ENCODE results near the gene CEMIP.

The CEMIP gene

DNA sequence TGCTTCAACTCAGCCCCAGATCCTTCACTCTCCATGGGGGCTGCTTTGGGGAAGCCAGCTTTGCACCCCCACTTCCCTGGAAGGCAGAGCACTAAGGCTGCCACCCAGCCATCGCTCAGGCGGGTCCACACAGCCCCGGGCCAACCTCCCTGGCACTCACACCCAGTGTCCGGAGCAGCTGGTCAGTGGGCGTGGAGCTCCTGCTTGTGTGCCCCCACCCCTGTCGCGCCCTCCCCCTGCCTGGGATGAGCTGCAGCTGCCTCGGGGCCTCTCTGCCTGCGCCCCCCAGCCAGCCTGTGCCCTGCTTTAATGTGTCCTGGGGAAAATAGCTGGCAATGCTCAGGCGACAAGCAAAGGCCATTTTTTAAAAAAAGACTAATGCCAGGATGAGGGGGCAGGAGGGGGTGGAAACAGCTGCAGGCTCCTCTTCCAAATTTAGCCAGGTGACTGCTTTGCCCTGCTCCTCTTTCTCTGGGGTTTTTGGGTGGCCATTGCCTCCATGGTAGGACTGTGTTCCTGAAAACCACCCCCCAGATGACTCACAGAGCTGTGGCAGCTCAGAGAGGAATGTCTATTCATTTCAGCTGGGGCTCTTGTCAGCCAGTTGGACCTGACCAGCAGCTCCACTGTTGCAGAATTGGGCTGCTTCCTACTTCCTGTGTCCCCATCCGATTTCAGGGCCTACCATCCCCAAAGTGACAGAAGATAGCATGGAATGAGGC lies 65.0 kb downstream of the CEMIP start:
- in situ Hi-C loops (cut with HindIII; ENCODE audit: low sequenced_read_pairs), result no loop called here

DNA sequence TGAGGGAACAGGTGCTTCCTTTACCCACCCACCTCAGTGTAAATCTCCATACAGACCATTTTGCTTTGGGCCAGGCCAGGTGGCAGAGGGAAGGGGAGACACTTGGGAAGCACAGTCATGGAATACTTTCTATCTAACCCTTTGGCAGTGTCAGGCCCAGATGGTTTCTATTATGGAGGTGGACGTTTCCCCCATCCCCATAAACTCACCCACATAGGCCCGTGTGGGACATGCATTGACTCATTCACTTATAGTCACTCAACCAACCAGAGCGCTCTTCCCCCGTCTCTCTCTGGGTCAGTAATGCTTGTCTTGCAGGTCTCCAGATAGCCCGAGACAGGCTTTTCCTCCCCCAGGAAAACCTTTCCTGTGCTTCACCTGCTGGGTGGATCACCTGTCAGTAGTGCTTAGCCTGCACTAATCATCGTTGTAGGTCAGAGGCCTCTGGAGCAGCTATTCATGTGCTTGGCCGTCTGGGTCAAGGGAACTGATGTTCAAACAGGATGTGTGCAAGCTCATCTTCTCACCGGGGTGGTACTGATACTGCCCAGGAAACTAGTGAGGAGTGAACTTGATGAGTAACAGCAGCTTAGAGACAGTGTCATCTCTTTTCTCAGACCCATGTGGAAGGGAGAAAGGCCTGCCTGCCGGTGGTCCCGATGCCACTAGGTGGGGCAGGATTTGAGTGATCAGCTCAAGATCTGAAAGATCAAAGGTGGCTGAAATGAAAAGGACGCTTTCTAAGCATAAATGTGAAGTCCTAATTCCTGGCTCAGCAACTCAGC lies 67.1 kb downstream of the CEMIP start:
- in situ Hi-C loops (cut with HindIII; ENCODE audit: low sequenced_read_pairs), result loop anchor here (5.0 kb wide), 1 partner anchor 54 kb away; no protein-coding TSS in a partner anchor

DNA sequence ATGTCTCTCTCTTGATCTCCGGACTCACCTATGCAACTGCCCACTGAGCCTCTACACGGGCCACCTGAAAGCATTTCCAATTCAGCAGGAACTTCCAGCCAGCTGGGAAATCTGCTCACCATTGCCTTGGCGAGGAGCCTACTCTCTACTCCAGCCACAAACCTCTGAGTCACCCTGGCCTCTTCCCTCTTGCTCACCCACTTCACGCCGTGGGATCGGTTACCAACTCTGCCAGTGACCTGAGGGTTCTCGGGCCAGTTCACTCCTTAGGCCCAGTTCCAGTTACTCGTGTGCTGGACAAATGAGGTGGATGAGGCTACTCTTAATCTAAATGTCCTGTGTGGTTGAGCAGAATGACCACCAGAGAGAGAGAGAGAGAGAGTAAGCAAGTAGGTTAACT lies 70.1 kb downstream of the CEMIP start:
- in situ Hi-C loops (cut with HindIII; ENCODE audit: low sequenced_read_pairs), result loop anchor here (5.0 kb wide), 1 partner anchor 57 kb away; no protein-coding TSS in a partner anchor

DNA sequence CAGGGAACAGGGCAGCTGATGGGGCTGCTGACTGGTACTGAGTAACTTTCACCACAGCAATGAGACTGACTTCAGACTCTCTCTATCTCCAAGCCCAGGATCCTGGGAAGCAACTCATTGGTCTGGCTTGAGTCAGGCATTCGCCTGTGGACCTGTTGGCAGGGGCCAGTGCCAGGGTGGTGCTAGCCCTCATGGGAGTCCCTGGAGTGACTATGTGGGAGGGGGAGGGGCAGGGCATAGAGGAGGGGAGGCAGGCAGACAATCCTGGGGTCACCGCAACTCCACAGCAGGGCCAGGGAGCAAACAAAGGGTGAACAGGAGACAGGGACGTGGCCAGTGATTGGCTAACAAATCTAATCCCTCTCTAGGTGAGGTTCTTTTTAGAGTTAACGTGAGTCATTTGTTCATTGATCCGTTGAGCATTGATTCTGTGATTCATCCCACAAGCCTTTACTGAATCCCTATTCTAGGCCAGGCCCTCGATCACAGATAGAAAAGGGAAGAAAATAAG lies 71.8 kb downstream of the CEMIP start:
- in situ Hi-C loops (cut with HindIII; ENCODE audit: low sequenced_read_pairs), result loop anchor here (10.0 kb wide), 1 partner anchor 114 kb away; no protein-coding TSS in a partner anchor

DNA sequence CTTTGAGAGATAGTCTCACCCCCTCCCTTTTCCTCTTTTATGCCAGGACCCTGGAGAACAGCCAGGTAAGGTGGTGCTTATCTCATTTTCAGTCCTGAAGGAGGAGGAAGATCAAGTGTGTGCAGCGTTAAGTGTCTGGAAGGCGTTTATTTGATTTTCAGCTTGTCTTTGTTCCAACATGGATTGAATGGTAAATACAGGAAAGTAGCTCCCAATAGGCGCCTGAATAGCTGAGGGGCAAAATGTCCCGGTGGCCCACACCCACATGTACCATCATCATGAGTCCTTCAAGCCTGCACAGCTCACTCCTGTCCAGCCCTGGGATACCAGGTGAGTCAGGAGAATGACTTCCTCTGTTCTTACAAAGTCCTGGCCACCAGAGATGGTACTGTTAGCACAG lies 73.5 kb downstream of the CEMIP start:
- in situ Hi-C loops (cut with HindIII; ENCODE audit: low sequenced_read_pairs), result loop anchor here (10.0 kb wide), 1 partner anchor 112 kb away; no protein-coding TSS in a partner anchor

DNA sequence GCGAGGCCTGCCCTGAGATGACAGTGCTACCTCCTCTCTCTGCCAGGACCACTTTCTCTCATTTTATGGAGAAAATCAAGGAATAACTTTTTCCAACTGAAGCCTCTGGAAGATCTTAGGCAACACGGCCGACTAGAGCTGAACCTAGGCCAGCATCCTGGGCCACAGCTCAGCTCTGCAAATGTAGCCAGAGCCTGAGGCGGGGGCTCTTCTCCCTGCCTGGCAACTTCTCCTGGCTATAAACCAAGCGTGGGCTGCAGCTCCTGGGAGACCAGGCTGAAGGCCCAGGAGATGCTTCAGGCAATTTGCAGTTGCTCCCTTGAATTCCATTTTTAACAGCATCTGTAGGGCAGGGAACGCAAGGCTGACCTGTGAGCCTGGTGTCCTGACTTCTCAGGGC lies 74.9 kb downstream of the CEMIP start:
- in situ Hi-C loops (cut with HindIII; ENCODE audit: low sequenced_read_pairs), result loop anchor here (10.0 kb wide), 1 partner anchor 111 kb away; no protein-coding TSS in a partner anchor

DNA sequence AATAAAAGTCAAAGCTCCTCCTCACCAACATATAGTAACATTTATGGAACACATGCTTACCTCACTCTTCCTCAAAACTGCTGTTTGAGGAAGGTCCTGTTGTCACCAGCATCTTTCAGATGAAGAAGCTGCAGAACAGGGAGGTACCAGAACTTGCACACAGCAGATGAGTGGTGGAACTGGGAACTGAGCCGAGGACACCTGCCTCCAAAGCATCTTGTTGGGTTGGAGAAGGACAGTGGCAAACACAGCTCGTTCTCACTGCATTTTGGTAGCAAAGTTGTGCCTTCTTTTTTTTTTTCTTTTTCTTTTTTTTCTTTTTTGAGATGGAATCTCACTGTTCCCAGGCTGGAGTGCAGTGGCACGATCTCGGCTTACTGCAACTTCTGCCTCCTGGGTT lies 76.0 kb downstream of the CEMIP start:
- in situ Hi-C loops (cut with HindIII; ENCODE audit: low sequenced_read_pairs), result loop anchor here (10.0 kb wide), 1 partner anchor 110 kb away; no protein-coding TSS in a partner anchor

DNA sequence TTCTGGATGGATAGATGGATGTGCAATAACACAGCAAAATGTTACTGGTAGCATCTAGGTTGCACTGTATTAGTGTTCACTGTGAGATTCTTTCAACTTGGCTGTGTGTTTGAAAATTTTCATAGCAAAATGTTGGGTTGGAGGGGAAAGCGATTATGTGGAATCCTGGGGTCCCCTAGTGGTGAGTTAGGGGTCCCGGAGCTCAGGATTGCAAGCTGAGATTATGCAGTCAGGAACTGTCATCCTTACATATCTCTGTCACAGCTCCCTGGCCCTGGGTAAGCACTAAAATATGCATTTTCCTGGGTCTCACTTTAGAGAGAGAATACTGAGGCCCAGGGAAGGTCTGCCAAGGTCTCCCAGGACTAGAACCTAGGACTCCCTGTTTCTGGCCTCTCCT lies 77.2 kb downstream of the CEMIP start:
- in situ Hi-C loops (cut with HindIII; ENCODE audit: low sequenced_read_pairs), result loop anchor here (10.0 kb wide), 1 partner anchor 108 kb away; no protein-coding TSS in a partner anchor

DNA sequence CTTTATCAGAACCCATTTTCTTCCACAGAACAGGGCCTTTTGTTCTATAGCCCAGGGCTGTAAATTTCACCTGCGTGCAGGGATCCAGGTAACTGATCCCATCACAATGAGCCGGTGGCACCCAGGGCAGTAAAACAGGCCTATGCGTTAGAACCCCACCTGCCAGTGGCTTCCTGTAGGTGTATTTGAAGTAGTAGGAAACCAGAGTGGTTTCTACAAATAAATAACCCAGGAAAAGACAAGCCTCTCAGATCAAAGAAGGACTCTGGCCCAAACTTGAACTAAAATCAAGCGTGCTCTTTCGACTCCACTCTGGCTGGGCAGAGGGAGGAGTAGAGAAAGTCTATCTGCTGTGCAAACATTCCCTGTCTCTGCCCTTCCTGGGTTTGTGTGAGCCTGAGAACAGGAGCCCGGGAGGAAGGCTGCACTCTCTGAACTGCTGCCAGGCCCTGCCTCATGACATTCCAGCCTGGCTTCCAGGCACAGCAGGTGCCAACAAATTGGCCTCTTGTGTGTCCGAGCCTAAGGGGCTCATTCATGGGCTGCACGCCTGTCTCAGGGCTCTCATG lies 77.7 kb downstream of the CEMIP start:
- in situ Hi-C loops (cut with HindIII; ENCODE audit: low sequenced_read_pairs), result loop anchor here (10.0 kb wide), 1 partner anchor 108 kb away; no protein-coding TSS in a partner anchor

DNA sequence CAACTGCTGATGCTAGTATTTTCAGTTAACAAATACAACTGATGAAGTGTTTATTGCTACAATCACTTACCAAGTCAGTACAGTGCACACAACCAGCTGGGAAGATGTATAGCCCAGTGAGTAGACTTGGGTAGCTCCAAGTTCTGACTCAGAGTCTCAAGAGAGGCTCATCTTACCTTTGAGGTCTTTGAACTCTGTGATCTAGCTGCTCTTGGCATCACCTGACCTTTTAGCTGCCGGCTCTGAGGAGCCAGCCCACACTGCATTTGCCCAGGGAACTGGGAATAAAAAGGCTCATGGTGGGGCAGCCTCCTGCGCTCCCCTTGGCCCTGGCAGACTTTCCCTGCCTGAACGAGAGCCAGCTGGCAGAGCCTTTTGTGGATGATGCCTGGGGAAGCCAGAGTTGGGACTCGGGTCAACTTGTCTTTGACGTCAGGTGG lies 82.6 kb downstream of the CEMIP start:
- in situ Hi-C loops (cut with HindIII; ENCODE audit: low sequenced_read_pairs), result no loop called here

DNA sequence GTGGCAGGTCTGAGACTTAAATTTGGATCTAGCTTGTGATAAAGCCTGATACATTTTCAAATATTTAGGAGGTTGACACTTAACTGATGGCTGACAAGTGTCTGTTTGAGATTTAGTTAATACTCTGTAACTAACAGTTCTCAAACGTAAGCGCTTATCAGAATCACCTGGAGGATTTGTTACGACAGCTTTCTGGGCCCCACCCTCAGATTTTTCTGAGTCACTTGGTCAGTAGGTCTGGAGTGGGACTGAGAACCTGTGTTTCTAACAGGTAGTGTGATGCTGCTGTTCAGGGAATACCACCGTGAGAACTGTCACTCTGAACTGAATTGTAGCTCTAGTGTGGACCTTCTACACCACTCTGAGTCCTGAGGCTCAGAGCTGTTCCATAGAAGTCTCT lies 85.5 kb downstream of the CEMIP start:
- in situ Hi-C loops (cut with HindIII; ENCODE audit: low sequenced_read_pairs), result no loop called here

DNA sequence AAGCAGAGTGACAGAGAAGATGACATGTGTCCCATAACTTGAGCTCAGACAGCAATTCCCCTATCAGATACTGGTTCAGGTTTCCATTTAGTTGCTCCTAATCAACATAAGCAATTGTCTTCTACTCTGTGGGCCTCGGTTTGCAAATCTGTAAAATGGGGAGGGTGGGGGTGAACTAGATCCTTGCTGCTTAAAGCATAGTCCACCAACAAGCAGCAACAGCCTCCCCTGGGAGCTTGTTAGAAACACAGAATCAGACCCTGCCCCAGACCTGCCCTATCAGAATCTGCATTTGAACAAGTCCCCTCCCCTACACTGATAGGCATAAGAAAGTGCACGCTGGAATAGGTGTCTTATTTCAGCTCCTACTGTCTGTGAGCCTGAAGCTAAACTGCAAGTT lies 87.8 kb downstream of the CEMIP start:
- in situ Hi-C loops (cut with HindIII; ENCODE audit: low sequenced_read_pairs), result no loop called here

DNA sequence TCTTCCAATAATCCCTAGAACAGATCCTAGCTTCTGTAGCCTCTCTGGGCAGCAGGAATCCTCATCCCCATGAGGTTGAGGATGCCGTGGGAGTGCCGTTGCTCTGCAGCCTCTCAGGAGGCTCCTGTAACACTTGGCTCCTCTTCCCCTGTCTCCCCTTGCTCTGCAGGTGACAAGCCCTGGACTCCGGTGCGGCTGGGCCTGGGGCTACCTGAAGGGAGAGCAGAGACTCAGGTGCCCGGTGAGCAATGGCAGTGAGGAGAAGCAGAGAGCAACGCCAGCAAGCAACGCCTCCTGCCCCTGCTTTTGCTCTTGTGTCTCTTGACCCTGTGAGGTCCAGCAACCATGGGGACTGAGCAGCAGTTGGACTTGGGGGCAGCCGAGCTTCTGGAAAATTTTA lies 91.2 kb downstream of the CEMIP start:
- in situ Hi-C loops (cut with HindIII; ENCODE audit: low sequenced_read_pairs), result no loop called here

DNA sequence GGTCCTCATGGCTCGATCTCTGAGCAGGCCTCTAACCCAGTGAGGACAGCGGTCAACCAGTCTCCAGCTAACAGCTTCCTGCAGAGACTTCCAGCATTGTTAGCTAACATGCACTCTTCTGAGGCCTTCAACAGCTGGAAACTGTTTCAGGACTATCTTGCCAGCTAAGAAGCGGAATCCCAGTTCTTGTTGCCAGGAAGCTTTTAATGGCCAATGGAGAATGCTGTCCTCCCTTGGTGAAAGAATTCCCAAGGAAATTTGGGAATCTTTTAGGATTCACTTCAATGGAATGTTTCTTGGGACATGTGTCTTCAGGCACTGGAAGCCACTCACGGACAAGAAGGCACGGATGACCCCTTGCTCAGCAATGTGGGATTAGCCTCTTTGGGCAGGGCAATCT lies 91.7 kb downstream of the CEMIP start:
- in situ Hi-C loops (cut with HindIII; ENCODE audit: low sequenced_read_pairs), result no loop called here

DNA sequence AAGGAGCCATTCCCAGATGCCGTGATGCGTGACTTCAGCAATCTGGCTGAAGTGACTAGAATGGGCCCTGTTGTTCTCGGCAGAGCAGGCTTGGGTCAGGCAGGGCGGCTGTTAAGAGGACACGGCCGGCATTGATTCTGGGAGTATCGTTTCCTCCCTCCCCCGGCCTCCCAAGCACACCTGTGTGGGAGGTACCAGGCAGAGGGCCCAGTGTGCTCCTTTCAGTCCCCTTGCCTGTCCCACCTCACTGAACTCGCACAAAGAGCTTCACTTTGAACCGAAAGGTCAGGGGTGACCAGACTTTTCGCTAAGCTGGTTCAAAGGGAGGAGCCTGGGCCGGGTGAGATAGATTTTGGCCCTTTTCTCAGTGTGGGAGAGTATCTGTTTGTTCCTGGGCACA lies 92.7 kb downstream of the CEMIP start:
- in situ Hi-C loops (cut with HindIII; ENCODE audit: low sequenced_read_pairs), result no loop called here

DNA sequence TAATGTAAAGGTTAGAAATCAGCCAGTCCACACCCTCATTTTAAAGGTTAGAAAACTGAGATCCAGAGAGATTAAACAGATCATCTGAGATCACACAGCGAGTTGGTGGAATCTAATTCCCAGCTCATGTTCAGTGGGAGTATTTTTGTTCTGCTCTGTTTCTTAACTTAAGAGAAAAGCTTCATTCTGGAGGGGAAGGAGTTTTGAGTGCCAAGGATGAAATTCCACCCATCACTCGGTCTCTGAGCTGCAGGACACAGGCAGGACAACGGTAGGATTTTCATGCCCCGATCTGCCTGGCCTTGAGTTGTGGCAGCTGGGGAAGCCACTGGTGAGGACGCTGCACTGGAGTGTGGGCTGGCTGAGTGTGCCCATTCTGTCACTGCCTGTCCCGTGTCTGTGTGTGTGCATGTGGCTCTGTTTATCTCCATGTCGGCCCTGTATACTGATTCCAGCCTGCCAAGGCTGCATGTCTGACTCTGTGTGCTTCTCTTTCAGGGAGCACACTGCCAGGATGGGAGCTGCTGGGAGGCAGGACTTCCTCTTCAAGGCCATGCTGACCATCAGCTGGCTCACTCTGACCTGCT lies 94.3 kb downstream of the CEMIP start:
- in situ Hi-C loops (cut with HindIII; ENCODE audit: low sequenced_read_pairs), result no loop called here

DNA sequence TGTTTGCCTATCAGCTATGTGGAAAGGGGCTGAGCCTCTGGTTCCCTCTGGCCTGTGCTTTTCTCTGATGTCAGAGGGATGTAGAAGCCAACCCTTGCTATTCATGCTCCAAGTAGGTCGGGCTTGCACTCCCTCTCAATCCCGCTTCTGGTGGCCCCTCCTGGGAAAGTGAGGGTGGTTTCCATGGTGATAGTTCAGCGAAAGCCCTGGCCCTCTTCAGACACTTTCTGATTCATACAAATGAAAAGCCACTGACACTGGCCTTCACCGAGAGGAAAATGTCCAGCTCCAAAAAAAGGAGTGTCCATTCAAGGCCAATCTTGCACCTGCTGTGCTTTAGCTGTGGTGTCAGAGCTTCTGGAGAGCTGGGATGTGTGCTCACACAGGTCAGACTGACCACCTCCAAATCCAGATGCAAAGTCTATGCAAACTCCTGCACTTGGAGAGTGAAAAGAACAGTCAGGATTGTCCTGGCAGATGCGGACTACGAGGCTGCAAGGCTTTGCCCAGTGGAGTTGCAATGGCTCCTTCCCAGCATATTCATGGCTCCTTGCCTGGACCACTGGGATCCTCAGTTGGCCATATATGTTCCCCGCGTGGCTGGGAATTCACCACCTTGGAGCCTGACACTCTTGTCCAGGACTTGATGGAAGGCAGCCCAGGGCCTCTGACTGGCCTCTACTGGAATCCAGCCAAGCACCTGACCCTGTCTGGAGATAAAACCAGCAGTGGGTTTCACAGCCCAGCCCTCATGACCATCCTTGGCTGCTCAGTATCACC lies 96.6 kb downstream of the CEMIP start:
- in situ Hi-C loops (cut with HindIII; ENCODE audit: low sequenced_read_pairs), result no loop called here

DNA sequence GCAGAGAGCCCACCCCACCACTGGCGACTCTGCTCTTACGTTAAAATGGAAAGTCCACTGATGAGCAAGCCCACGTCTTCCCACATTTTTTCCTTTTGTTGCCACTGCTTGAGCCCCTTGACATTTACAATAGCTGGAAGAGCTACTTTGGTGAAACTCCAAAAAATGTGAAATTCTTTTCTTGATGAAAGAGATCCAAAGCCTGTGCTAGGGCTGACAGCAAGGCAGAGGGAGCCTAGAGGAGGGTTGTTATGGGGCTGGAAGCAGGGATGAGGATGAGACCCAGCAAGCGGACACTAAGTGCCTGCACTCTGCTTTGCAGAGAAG lies 97.1 kb downstream of the CEMIP start:
- in situ Hi-C loops (cut with HindIII; ENCODE audit: low sequenced_read_pairs), result no loop called here

DNA sequence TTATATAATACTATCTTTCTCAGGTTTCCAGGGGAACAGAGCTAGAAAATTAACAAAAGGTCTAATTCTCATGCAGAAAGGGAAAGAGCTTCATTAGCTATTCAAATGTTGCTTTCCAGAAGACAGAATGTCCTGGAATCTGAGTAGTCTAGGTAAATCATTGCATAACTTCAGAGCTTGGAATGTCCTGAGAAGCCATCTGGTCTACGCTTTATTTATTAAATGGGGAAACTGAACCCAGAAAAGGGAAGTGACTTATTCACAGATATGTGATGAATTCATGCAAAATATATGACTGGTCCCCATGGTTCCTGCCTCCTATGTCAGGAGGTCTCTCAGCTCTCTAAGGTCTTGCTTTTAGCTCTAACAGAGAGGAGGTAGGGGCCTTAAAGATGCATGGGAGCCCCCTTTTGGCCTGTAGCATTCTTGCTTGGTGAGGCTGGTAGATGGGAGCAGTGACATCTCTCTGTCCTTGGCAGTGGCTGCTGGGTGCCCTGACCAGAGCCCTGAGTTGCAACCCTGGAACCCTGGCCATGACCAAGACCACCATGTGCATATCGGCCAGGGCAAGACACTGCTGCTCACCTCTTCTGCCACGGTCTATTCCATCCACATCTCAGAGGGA lies 99.2 kb downstream of the CEMIP start:
- in situ Hi-C loops (cut with HindIII; ENCODE audit: low sequenced_read_pairs), result no loop called here

DNA sequence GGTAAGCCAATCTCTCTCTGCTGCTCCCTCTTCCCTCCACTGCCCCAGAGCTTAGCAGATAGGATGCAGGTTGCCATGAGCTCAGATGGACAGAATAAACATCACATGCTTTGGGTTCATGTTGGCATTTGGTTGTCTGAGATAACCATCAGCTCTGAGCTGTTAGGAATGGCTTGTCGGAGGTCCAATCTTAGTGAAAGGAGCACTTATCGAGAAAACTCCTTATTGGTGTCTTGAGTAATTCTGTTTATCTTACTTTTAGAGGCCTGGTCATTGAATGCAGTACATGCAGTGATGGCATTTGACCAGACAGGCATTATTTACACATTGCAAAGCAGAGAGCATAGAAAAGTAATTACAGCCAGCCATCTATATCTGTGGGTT lies 99.7 kb downstream of the CEMIP start:
- in situ Hi-C loops (cut with HindIII; ENCODE audit: low sequenced_read_pairs), result no loop called here

All from DLD1 (cell line).